HepG2 (cell line): ENCODE results near the gene RHOT2.

Experiments used
- CENPBD1 ChIP-seq: sonication (generic); formaldehyde crosslinking; IDR thresholded peaks from 2 replicates; pipeline ENCODE4 v1.8.0; 2022; ENCODE audit warnings: missing genetic modification reagents, low read depth, mild to moderate bottlenecking, borderline replicate concordance
- CTCF ChIP-seq: sonication (generic); formaldehyde crosslinking; IDR thresholded peaks from 2 replicates; pipeline ENCODE4 v1.5.0; 2020; ENCODE audit warnings: mild to moderate bottlenecking, missing genetic modification reagents, moderate library complexity
- FOSL1 ChIP-seq: sonication (generic); formaldehyde crosslinking; IDR thresholded peaks from 2 replicates; pipeline ENCODE4 v1.9.0; 2021; ENCODE audit warnings: missing genetic modification reagents, borderline replicate concordance
- HMGXB4 ChIP-seq, 2 experiments: sonication (generic) in 1 of 2; formaldehyde crosslinking in 1 of 2; IDR thresholded peaks; 2 replicates each; pipeline versions ENCODE4 v1.4.0 to v1.6.1; 2018 to 2020; ENCODE audit warnings: missing genetic modification reagents in 2 of 2, borderline replicate concordance in 1 of 2, low read depth in 1 of 2, mild to moderate bottlenecking in 1 of 2, missing biosample characterization in 1 of 2
- KLF13 ChIP-seq: sonication (generic); formaldehyde crosslinking; IDR thresholded peaks from 2 replicates; pipeline ENCODE4 v1.4.0; 2020; ENCODE audit warnings: mild to moderate bottlenecking, missing genetic modification reagents
- MTF1 ChIP-seq: sonication (generic); formaldehyde crosslinking; IDR thresholded peaks from 2 replicates; pipeline ENCODE4 v1.5.0; 2020; ENCODE audit warnings: missing genetic modification reagents
- PAF1 ChIP-seq: IDR thresholded peaks from 2 replicates; pipeline ENCODE4 v1.6.1; 2016; ENCODE audit warnings: missing genetic modification reagents, missing compliant biosample characterization
- REL ChIP-seq: sonication (generic); formaldehyde crosslinking; conservative IDR thresholded peaks from 2 replicates; pipeline ENCODE4 v1.8.0; 2022; ENCODE audit warnings: mild to moderate bottlenecking, missing genetic modification reagents, moderate library complexity
- SOX6 ChIP-seq, 2 experiments: fragments of 450-650 bp in 1 of 2; sonication (generic) in 1 of 2; formaldehyde crosslinking in 1 of 2; IDR thresholded peaks; 2 replicates each; pipeline versions ENCODE4 v1.4.0 to v1.6.1; 2017 to 2020; ENCODE audit warnings: antibody characterized with exemption in 1 of 2, mild to moderate bottlenecking in 1 of 2, missing genetic modification reagents in 1 of 2
- ZNF20 ChIP-seq: sonication (generic); formaldehyde crosslinking; IDR thresholded peaks from 2 replicates; pipeline ENCODE4 v1.4.0; 2020; ENCODE audit warnings: mild to moderate bottlenecking, moderate library complexity, missing genetic modification reagents
- ZNF367 ChIP-seq: sonication (generic); formaldehyde crosslinking; IDR thresholded peaks from 2 replicates; pipeline ENCODE4 v1.4.0; 2020; ENCODE audit warnings: missing genetic modification reagents, borderline replicate concordance
- ZNF577 ChIP-seq: sonication (generic); formaldehyde crosslinking; IDR thresholded peaks from 2 replicates; pipeline ENCODE4 v1.4.0; 2020; ENCODE audit warnings: mild to moderate bottlenecking, low read depth, missing genetic modification reagents, borderline replicate concordance
- ZNF740 ChIP-seq: sonication (generic); formaldehyde crosslinking; IDR thresholded peaks from 2 replicates; pipeline ENCODE4 v1.4.0; 2020; ENCODE audit warnings: missing genetic modification reagents
- ZNF83 ChIP-seq: sonication (generic); formaldehyde crosslinking; IDR thresholded peaks from 2 replicates; pipeline ENCODE4 v1.4.0; 2020; ENCODE audit warnings: missing genetic modification reagents, mild to moderate bottlenecking, borderline replicate concordance

- TF ChIP-seq PAF1 (CRISPR knock-in tag) = no peak
- TF ChIP-seq ZNF740 = no peak
- TF ChIP-seq MTF1 = no peak
- no peak for TF ChIP-seq KLF13 (CRISPR knock-in tag)
- TF ChIP-seq ZNF577 (CRISPR knock-in tag) = no peak
- TF ChIP-seq SOX6 (IDR thresholded peaks at IDR 0.05) = no peak
- TF ChIP-seq SOX6 (CRISPR knock-in tag; IDR thresholded peaks at IDR 0.05) = no peak
- no peak for TF ChIP-seq ZNF367
- TF ChIP-seq CENPBD1 (CRISPR knock-in tag) = no peak
- TF ChIP-seq CTCF = no peak
- no peak for TF ChIP-seq ZNF83
- TF ChIP-seq ZNF20 (CRISPR knock-in tag) = no peak
- TF ChIP-seq REL = no peak
- no peak for TF ChIP-seq FOSL1 (CRISPR knock-in tag)
- TF ChIP-seq HMGXB4 (CRISPR knock-in tag; IDR thresholded peaks at IDR 0.05; ENCODE audit: borderline replicate concordance in 1 of 2, low read depth in 1 of 2) = no peak
Observed at GRCh38 chr16:711084-711483, 43.2 kb downstream of the RHOT2 start.
